HG02623 (cell line): ENCODE data around the gene GON4L.
"Not testable (repeated sequence)": the region's sequence is repeated elsewhere in the genome, so short reads cannot be mapped to it uniquely, and the experiment has no call there.

Experiments
- ATAC-seq: cut with Tn5 transposase; IDR thresholded peaks from one replicate; pipeline ENCODE4 v1.9.1; 2021; ENCODE audit warnings: moderate library complexity; ENCODE audit not compliant: unreplicated experiment

The GON4L gene

GRCh38 chr1:155704414-155704813 is 152.6 kb downstream of the GON4L start:
- ATAC-seq: not testable (repeated sequence)

GRCh38 chr1:155703216-155703615 is 153.8 kb downstream of the GON4L start:
- no peak for ATAC-seq

GRCh38 chr1:155701675-155702074 is 155.3 kb downstream of the GON4L start:
- not testable (repeated sequence) for ATAC-seq
